Esophagus squamous epithelium (tissue), 4 donors: ENCODE measurements around the gene KIF26B.

Experiments
- POLR2A ChIP-seq, 4 donors: fragments of 450-650 bp; IDR thresholded peaks; one replicate each; pipeline ENCODE4 v1.6.1; 2017; ENCODE audit warnings: antibody characterized with exemption in 4 of 4, mild to moderate bottlenecking in 4 of 4, moderate library complexity in 3 of 4
- TF ChIP-seq, protein P1 (sequence below), 6 experiments: fragments of 450-650 bp in 4 of 6; fragments of 200-600 bp in 2 of 6; sonication (generic) in 2 of 6; IDR thresholded peaks; one replicate each; pipeline ENCODE4 v1.5.1; 2016 to 2019; ENCODE audit warnings: antibody characterized with exemption in 6 of 6, mild to moderate bottlenecking in 4 of 6, moderate library complexity in 4 of 6

DNA sequence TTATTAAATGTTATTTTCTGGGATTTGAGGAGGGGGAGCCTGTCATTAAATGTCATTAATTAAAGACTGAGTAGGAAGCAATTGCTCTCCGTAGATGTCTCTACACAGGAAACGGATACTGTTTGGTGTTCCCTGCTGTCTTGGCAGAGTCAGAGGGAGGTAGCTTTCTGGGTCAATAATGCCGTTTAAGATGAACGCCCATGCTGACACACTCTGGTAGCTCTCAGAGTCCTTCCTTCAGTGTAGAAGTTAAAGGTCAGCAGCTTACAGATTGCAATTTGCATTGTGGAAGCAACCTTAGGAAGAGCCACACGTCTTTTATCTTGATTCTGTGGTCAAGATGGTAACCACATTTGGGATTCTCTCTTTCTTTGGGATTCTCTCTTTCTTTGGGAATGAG lies 257.5 kb downstream of the KIF26B start:
- TF ChIP-seq, protein P1, sequence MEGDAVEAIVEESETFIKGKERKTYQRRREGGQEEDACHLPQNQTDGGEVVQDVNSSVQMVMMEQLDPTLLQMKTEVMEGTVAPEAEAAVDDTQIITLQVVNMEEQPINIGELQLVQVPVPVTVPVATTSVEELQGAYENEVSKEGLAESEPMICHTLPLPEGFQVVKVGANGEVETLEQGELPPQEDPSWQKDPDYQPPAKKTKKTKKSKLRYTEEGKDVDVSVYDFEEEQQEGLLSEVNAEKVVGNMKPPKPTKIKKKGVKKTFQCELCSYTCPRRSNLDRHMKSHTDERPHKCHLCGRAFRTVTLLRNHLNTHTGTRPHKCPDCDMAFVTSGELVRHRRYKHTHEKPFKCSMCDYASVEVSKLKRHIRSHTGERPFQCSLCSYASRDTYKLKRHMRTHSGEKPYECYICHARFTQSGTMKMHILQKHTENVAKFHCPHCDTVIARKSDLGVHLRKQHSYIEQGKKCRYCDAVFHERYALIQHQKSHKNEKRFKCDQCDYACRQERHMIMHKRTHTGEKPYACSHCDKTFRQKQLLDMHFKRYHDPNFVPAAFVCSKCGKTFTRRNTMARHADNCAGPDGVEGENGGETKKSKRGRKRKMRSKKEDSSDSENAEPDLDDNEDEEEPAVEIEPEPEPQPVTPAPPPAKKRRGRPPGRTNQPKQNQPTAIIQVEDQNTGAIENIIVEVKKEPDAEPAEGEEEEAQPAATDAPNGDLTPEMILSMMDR (IDR thresholded peaks at IDR 0.05), result no peak
- TF ChIP-seq POLR2A (IDR thresholded peaks at IDR 0.05), result no peak
